Activated naive CD8-positive, alpha-beta T cell treated with anti-CD3 and anti-CD28 coated beads, Interleukin-2, amount 50 U/mL, for 24 hours (primary cell): ENCODE results near the gene SLC39A10.
"Not testable (repeated sequence)": the region's sequence is repeated elsewhere in the genome, so short reads cannot be mapped to it uniquely, and the experiment has no call there.

Experiments
- ATAC-seq: fragments of 150-1000 bp; cut with Tn5 transposase; one replicate; pipeline ENCODE4 v1.10.0; 2021
- DNase-seq: peaks from one replicate; pipeline ENCODE4 v3.0.0; 2021
- H3K27ac Mint-ChIP-seq: one replicate; pipeline ENCODE4 v1.8.0; 2021; ENCODE audit warnings: mild to moderate bottlenecking, mixed read lengths
- H3K27me3 Mint-ChIP-seq: one replicate; pipeline ENCODE4 v1.8.0; 2021; ENCODE audit warnings: mixed read lengths
- H3K36me3 Mint-ChIP-seq: one replicate; pipeline ENCODE4 v1.8.0; 2021; ENCODE audit warnings: low read depth, mixed read lengths
- H3K4me1 Mint-ChIP-seq: one replicate; pipeline ENCODE4 v1.8.0; 2021; ENCODE audit warnings: mixed read lengths
- H3K4me3 Mint-ChIP-seq: one replicate; pipeline ENCODE4 v1.8.0; 2021; ENCODE audit warnings: mild to moderate bottlenecking, moderate library complexity, mixed read lengths
- H3K9me3 Mint-ChIP-seq: one replicate; pipeline ENCODE4 v1.8.0; 2021; ENCODE audit warnings: mixed read lengths

SLC39A10 gene

DNA sequence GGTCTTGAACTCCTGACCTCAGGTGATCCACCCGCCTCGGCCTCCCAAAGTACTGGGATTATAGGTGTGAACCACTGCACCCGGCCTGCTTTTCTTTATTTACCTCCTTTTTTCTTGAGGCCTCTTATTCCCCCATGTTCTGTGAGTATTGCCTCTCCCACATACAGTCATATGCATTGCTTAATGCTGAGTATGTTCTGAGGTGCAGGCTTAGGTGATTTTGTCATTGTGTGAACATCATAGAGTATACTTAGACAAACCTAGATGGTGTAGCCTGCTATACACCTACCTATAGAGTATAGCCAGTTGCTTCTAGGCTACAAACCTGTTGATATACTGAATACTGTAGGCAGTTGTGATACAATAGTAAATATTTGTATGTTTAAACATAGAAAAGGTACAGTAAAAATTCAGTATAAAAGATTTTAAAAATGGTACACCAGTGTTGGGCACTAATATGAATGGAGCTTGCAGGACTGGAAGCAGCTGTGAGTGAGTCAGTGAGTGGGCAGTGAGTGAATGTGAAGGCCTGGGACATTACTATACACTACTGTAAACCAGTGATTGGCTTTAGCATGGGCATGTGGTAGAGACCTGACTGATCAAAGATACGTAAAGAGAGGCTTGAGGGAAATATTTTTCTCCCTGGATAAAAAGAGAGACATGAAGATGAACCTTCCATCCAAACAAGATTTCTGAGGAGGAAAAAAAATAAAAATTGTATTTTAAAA is 17.6 kb downstream of the SLC39A10 start:
- Mint-ChIP-seq H3K9me3 (no peaks in the 10 kb centered on the region), H3K36me3 (peaks cover 9% of the 10 kb centered on the region), H3K4me1 (peaks cover 25% of the 10 kb centered on the region), H3K27me3 (no peaks in the 10 kb centered on the region), H3K4me3 (no peak overlapping the region), H3K27ac (no peak overlapping the region)
- ATAC-seq (no peak), DNase-seq (no peak)

DNA sequence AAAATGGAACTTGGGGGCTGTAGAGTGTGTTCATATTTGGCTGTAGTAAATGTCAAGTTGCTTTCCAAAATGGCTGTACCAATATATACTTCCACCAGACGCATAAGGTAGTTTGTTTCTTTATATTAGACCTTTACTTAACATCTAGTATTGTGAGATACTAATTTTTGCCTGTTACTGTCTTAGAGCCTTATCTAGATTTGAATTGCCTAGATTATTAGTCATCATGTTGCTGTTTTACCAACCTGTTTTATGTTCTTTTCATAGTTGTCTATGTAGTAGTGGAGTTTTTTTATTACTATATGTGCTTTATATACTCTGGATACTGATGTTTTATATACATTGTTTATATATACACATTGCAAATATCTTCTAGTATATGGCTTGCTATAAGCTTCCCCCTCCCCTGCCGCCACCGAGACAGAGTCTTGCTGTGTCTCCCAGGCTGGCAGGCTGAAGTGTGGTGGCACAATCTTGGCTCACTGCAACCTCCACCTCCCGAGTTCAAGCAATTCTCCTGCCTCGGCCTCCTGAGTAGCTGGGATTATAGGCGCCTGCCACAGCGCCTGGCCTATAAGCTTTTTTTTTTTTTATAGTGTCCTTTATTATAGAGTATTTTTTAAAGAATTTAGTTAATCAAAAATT is 18.9 kb downstream of the SLC39A10 start:
- Mint-ChIP-seq H3K4me3 (no peak overlapping the region), H3K36me3 (peaks cover 21% of the 10 kb centered on the region), H3K27me3 (no peaks in the 10 kb centered on the region), H3K4me1 (peaks cover 32% of the 10 kb centered on the region), H3K27ac (no peak overlapping the region), H3K9me3 (peaks cover 7% of the 10 kb centered on the region)
- ATAC-seq: no peak
- DNase-seq: no peak

DNA sequence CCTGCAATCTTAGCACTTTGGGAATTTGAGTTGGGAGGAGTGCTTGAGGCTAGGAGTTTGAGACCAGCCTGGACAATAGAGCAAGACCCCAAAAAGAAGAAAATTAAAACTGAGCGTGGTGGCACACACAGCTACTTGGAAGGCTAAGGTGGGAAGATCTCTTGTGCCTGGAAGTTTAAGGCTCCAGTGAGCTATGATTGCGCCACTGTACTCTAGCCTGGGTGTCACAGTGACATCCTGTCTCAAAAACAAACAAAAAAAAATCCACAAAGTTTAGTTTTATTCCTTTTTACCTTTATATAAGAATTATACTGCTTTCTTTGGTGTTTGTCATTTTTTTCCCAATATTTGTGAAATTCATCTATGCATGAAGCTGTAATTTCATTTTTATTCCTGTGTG is 20.3 kb downstream of the SLC39A10 start:
- H3K27me3 Mint-ChIP-seq: no peaks in the 10 kb centered on the region
- peaks cover 8% of the 10 kb centered on the region for H3K9me3 Mint-ChIP-seq
- H3K36me3 Mint-ChIP-seq: peaks cover 24% of the 10 kb centered on the region
- no peak overlapping the region for H3K4me3 Mint-ChIP-seq
- peaks cover 36% of the 10 kb centered on the region for H3K4me1 Mint-ChIP-seq
- no peak overlapping the region for H3K27ac Mint-ChIP-seq
- DNase-seq (no peak), ATAC-seq (no peak)

DNA sequence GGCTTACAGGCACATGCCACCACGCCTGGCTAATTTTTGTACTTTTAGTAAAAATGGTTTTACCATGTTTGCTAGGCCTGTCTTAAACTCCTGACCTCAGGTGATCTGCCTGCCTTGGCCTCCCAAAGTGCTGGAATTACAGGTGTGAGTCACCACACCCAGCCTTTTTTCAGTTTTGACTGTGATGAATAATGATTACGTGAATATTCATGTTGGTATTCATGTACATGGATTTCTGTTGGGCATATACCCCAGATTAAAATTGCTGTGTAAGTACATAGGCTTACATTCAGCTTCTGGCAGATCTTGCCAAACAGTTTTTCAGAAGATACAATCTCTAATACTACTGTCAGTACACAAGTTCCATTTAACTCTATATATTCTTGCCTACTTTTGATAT is 20.9 kb downstream of the SLC39A10 start:
- Mint-ChIP-seq H3K9me3 (peaks cover 8% of the 10 kb centered on the region), H3K27ac (no peak overlapping the region), H3K4me3 (no peak overlapping the region), H3K36me3 (peaks cover 24% of the 10 kb centered on the region), H3K27me3 (no peaks in the 10 kb centered on the region), H3K4me1 (peaks cover 36% of the 10 kb centered on the region)
- no peak for ATAC-seq
- DNase-seq: no peak

DNA sequence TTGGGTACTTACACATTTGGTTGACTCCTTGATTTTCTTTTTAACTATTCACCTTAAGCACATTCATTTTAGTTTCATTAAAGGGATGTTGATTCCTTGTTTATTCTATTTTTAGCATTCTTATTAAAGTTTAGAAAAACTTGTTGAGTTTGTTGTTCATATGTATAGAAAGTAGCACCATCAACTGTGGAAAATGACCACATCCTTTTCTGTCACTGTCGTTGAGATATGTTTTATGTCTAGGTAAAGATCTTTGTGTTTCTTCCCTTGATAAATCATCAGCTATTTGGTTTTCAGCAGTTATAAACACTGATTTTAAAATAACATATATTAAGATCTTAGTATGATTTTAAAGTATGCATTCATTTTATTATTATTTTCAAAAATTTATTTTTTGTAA is 25.1 kb downstream of the SLC39A10 start:
- no peak overlapping the region for H3K4me3 Mint-ChIP-seq
- peaks cover 47% of the 10 kb centered on the region for H3K4me1 Mint-ChIP-seq
- ATAC-seq (no peak), DNase-seq (no peak)
- H3K27me3 Mint-ChIP-seq: no peaks in the 10 kb centered on the region
- no peak overlapping the region for H3K27ac Mint-ChIP-seq
- H3K9me3 Mint-ChIP-seq: peaks cover 8% of the 10 kb centered on the region
- peaks cover 38% of the 10 kb centered on the region for H3K36me3 Mint-ChIP-seq

DNA sequence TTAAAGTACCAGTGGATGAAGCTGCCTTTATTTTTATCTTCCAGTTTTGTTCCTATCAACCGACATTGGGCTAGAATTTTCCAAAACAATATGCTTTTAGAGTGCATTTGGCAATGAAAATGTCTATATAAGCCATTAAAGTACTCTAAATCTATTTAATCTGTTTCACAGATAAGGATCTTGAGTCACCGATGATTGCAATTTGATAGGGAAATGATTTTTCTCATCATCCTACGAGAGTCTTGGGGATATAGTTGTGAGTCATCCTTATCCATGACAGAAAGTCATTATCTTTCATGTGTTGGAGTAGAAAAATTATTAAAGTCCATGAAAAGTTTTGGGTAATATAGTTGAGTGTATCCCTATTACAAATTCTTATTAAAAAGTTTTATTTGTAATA is 26.1 kb downstream of the SLC39A10 start:
- no peaks in the 10 kb centered on the region for H3K27me3 Mint-ChIP-seq
- DNase-seq (no peak), ATAC-seq (no peak)
- no peak overlapping the region for H3K4me3 Mint-ChIP-seq
- H3K36me3 Mint-ChIP-seq: peaks cover 37% of the 10 kb centered on the region
- no peak overlapping the region for H3K27ac Mint-ChIP-seq
- H3K9me3 Mint-ChIP-seq: peaks cover 8% of the 10 kb centered on the region
- peaks cover 37% of the 10 kb centered on the region for H3K4me1 Mint-ChIP-seq

DNA sequence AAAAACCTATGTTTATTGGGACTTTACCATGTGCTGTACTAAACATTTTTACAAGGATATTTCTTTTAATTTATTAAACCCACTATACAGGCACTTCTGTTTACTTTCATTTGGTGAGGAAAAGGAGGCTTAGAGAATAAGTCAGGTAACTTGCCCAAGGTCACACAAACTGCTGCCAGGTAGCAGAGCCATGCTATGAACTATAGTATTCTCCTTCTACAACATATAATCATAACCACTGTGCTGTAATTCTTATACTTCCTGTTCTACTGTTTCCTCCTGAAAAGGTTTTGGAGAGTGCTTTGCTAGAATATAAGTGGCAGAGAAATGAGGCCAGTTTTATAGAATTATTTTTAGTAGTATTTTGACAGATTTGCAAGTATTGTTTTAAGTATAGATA is 29.5 kb downstream of the SLC39A10 start:
- H3K27ac Mint-ChIP-seq: no peak overlapping the region
- H3K27me3 Mint-ChIP-seq: no peaks in the 10 kb centered on the region
- no peak for DNase-seq
- ATAC-seq: no peak
- no peak overlapping the region for H3K4me3 Mint-ChIP-seq
- peaks cover 17% of the 10 kb centered on the region for H3K9me3 Mint-ChIP-seq
- H3K36me3 Mint-ChIP-seq: peaks cover 46% of the 10 kb centered on the region
- H3K4me1 Mint-ChIP-seq: peaks cover 29% of the 10 kb centered on the region

DNA sequence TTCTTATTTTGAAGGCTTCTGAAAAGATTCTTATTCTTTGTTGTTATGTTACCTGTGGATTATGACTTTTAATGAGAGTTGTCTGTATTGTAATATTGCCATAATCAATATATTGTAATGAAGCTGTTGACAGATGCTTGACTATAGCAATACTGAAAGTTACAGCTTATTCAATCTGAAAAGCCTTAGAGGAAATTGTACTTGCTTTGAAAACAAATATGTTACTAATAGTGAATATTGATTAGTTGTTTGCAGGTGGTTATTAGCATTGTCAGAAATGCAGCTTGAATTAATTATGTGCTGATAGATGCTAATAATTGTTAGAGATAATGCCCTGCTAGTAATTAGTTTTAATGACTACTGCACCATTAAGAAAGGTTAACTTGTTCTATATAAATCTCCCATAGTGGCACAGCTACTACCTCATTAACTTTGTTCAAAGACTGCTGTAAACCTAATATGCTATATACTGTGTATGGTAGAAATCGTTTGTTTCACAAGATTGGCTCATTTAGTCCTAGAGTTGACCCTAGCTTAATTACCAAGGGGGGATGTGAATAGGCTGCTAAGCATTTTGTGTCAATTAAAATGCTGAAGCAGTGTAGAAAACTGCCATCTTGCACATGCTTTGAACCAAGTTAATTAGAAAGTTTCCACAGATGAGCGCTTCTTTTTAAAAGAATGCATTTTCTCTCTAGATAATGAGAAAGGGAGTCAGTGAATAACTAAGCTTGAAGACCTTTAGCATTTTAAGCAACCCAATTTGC is 30.5 kb downstream of the SLC39A10 start:
- no peaks in the 10 kb centered on the region for H3K27me3 Mint-ChIP-seq
- peaks cover 51% of the 10 kb centered on the region for H3K36me3 Mint-ChIP-seq
- ATAC-seq: no peak
- peaks cover 24% of the 10 kb centered on the region for H3K9me3 Mint-ChIP-seq
- H3K27ac Mint-ChIP-seq: no peak overlapping the region
- H3K4me1 Mint-ChIP-seq: peaks cover 35% of the 10 kb centered on the region
- no peak for DNase-seq
- H3K4me3 Mint-ChIP-seq: no peak overlapping the region

DNA sequence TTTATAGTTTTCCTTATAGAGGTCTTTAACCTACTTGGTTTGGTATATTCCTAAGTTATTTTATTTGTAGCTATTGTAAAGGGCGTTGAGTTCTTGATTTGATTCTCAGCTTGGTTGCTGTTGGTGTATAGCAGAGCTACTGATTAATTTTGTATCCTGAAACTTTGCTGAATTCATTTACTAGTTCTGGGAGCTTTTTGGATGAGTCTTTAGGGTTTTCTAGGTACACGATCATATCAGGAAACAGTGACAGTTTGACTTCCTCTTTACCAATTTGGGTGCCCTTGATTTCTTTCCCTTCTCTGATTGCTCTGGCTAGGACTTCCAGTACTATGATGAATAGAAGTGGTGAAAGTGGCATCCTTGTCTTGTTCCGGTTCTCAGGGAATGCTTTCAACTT is 35.5 kb downstream of the SLC39A10 start:
- not testable (repeated sequence) for DNase-seq, H3K27me3 Mint-ChIP-seq, H3K4me3 Mint-ChIP-seq, H3K27ac Mint-ChIP-seq, ATAC-seq
- H3K36me3 Mint-ChIP-seq: peaks cover 69% of the 10 kb centered on the region
- peaks cover 33% of the 10 kb centered on the region for H3K4me1 Mint-ChIP-seq
- H3K9me3 Mint-ChIP-seq: peaks cover 47% of the 10 kb centered on the region

DNA sequence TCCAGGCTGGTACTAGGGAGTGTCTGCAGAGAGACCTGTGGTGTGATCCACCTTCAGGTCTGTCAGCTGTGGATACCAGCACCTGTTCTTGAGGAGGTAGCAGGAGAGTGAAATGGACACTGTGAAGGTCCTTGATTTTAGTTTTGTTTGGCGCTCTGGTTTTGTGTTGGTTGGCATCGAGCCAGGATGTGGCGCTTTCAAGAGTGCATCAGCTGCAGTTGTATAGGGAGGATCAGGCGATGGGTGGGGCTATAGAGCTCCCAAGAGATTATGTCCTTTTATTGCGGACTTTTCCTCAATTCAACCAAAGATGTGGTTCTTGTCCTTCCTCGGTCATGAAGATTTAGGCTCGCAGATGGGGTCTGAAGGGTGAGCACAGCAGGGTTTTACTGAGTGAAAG is 37.5 kb downstream of the SLC39A10 start:
- H3K4me1 Mint-ChIP-seq: peaks cover 33% of the 10 kb centered on the region
- H3K36me3 Mint-ChIP-seq: peaks cover 78% of the 10 kb centered on the region
- H3K27me3 Mint-ChIP-seq: no peaks in the 10 kb centered on the region
- H3K9me3 Mint-ChIP-seq: peaks cover 55% of the 10 kb centered on the region
- H3K4me3 Mint-ChIP-seq: no peak overlapping the region
- DNase-seq (no peak), ATAC-seq (no peak)
- no peak overlapping the region for H3K27ac Mint-ChIP-seq

DNA sequence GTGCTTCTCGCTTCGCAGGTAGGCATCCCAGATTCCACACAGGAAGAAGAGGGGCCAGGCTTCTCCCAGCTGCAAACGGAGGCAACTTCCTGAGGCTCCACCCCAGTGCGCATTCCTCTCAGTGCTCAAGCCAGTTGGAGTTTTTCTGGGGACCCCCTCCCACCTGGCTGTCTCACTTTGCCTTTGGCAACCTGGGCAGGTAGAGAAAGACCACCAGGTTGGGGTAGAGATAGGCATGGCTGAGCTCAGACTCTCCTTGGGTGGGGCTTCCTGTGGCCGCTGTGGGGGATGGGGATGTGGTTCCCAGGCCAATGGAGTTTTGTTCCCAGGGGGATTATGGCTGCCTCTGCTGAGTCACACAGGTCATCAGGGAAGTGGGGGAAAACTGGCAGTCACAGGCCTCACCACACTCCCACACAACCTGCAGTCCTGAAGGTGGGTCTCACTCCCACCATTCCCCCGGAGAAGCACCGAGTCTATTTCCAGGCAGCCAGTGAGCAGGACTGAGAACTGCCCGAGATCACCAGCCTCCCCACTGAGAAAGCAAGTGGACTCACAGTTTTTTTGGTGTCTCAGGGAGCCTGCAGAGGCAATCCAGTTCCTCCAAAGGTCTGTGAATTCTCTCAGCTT is 38.1 kb downstream of the SLC39A10 start:
- DNase-seq: no peak
- Mint-ChIP-seq H3K36me3 (peaks cover 77% of the 10 kb centered on the region), H3K9me3 (peaks cover 59% of the 10 kb centered on the region), H3K4me1 (peaks cover 33% of the 10 kb centered on the region), H3K27me3 (no peaks in the 10 kb centered on the region), H3K4me3 (no peak overlapping the region), H3K27ac (no peak overlapping the region)
- ATAC-seq: no peak

DNA sequence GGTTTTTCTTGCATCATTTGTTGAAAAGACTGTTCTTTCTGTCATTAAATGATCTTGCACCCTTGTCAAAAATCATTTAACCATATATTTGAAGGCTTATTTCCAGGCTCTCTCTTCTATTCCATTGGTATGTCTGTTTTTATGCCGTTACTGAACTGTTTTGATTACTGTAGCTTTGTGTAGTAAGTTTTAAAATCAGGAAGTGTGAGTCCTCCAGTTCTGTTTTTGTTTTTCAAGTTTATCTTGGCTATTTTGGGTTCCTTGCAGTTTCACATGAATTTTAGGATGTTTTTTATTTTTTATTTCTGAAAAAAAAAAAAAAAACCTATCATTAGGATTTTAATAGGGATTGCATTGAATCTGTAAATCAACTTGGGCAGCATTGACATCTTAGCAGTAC is 39.0 kb downstream of the SLC39A10 start:
- Mint-ChIP-seq H3K4me1 (peaks cover 33% of the 10 kb centered on the region), H3K36me3 (peaks cover 77% of the 10 kb centered on the region), H3K27ac (no peak overlapping the region), H3K4me3 (no peak overlapping the region), H3K27me3 (no peaks in the 10 kb centered on the region), H3K9me3 (peaks cover 59% of the 10 kb centered on the region)
- DNase-seq (no peak), ATAC-seq (no peak)

DNA sequence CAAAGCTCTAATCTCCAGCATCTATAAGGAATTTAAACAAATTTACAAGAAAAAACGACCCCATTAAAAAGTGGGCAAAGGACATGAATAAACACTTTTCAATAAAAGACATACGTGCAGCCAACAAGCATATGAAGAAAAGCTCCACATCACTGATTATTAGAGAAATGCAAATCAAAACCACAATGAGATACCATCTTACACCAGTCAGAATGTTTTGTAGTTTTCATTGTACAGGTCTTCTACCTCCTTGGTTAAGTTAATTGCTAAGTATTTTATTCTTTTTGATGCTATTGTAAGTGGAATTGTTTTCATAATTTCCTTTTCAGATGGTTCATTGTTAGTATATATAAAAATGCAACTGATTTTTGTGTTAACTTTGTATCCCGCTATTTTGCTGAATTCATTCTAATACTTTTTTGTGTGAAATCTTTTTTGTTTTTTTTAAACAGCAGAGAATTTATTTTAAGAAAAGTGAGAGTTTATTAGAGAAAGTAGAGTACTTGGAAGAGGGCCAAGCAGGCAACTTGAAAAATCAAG is 40.7 kb downstream of the SLC39A10 start:
- DNase-seq: no peak
- Mint-ChIP-seq H3K36me3 (peaks cover 71% of the 10 kb centered on the region), H3K4me1 (peaks cover 20% of the 10 kb centered on the region), H3K27ac (no peak overlapping the region), H3K4me3 (no peak overlapping the region), H3K27me3 (no peaks in the 10 kb centered on the region), H3K9me3 (peaks cover 52% of the 10 kb centered on the region)
- no peak for ATAC-seq

DNA sequence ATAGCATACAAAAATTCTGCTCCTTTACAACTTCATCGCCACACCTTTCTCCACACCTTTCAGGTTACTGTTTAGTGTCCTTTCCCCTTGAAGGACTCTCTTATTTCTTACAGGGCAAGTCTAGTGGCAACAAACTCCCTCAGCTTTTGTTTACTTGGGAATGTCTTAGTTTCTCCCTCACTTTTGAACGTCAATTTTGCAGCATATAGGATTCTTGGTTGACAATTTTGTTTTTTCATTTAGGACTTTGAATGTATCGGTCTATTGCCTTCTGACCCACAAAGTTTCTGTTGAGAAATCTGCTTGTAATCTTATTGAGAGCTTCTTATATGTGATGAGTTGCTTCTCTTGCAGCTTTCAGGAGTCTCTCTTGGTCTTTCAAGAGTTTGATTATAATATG is 43.5 kb downstream of the SLC39A10 start:
- DNase-seq: no peak
- H3K9me3 Mint-ChIP-seq: peaks cover 38% of the 10 kb centered on the region

More for the DNA sequence above, 43.5 kb downstream of the SLC39A10 start:
- H3K4me3 Mint-ChIP-seq: no peak overlapping the region
- no peak overlapping the region for H3K27ac Mint-ChIP-seq
- H3K36me3 Mint-ChIP-seq: peaks cover 56% of the 10 kb centered on the region
- no peaks in the 10 kb centered on the region for H3K27me3 Mint-ChIP-seq
- H3K4me1 Mint-ChIP-seq: peaks cover 4% of the 10 kb centered on the region
- ATAC-seq: no peak
